ENCODE results near the gene SAXO2. TPM values are rescaled to one million over a fixed set of nuclear protein-coding genes. Genes with fewer than 3 reads are reported as not detected.
"Not testable (repeated sequence)": the region's sequence is repeated elsewhere in the genome, so short reads cannot be mapped to it uniquely, and the experiment has no call there.

SAXO2 gene, protein sequence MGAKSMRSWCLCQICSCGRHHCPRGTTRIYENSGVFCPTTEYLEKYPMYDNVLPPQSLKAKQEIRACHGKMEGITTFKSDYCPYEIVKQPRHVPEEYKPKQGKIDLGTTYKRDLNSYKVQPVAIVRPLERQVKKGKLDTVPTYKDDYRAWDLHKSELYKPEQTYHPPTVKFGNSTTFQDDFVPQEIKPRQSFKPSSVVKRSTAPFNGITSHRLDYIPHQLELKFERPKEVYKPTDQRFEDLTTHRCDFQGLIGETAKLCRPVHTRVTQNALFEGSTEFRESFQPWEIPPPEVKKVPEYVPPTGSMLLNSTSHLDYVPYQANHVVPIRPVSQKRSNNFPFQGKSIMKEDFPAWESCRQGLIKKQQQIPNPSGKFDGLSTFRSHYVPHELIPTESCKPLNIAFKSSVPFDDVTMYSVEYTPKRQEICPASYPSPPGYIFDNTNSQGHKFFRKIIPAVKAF
- 1.1 and 2.5 TPM in 2 replicates for total RNA-seq (2014; rRNA removed; shearing (Covaris generic))

GRCh38 chr15:82262422-82263026 is at the start of gene SAXO2, which contains the start of gene EFL1:
Gene SAXO2, plus strand, starts transcription at chr15:82262818. Its CDS starts 62 bp downstream, at chr15:82262880.
Gene EFL1, minus strand, starts transcription at chr15:82262734. Its CDS starts 956 bp downstream, at chr15:82261778.
- DNase-seq (ENCODE audit: low spot score), result peak; percentile 63

GRCh38 chr15:82216092-82216491 is 46.5 kb upstream of the SAXO2 start:
- DNase-seq (ENCODE audit: low spot score), result not testable (repeated sequence)

DNA sequence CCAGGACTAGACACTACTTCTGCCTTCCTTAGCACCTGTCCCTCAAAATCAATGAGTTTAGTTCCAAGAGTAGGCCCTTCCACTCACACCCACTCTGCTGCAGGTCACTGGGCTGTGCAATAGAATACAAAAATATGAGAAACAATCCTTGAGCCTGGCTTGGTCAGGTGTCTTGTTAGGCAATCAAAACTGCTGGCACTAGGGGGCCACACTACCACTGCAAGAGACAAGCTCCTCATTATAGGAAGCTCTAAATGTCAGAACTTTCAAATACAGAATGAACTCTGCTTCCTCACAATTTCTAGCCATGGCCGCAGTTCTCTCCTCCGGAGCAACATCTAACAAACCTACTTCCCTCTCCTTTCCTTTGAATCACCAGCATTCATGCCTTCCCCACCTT is 41.1 kb upstream of the SAXO2 start:
- DNase-seq (ENCODE audit: low spot score), result peak; percentile 1

DNA sequence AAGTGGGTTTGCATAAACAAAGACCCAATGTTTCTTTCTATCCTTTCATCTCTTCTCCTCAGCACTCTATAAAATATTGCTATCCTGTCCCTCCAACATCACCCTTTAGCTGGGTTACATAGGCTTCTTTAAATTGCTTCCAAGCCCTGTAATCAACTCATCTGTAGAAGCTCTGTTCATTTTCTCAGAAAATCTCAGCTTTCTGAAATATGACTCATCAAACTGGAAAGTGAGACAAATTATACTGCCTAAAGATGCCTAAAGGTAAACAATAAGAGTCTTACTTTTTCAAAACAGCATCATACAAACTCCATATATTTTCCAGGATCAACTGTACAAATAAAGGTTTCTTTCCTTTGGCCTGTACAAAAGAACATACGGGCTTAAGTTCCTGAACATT is 33.9 kb upstream of the SAXO2 start:
- no peak for DNase-seq (ENCODE audit: low spot score)

DNA sequence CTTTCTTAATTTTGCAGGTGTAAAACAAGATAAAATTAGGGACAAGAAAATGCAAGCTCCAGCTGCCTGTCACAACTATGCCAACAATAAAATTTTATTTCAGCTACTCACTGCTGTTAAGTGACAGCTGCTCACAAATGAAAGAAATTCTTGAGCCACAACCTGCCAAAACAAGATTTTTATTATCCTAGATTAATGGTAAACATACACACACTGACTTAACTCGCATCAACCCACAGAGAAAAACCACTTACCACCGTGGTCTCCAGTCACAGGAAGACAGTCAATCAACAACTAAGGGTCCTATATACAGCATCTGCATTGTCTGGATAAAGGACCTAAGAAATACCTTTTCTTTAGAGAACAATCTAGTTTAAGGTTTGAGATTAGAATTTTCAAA is 31.4 kb upstream of the SAXO2 start:
- DNase-seq (ENCODE audit: low spot score), result no peak

GRCh38 chr15:82231842-82232241 is 30.8 kb upstream of the SAXO2 start:
- DNase-seq (ENCODE audit: low spot score), result no peak

DNA sequence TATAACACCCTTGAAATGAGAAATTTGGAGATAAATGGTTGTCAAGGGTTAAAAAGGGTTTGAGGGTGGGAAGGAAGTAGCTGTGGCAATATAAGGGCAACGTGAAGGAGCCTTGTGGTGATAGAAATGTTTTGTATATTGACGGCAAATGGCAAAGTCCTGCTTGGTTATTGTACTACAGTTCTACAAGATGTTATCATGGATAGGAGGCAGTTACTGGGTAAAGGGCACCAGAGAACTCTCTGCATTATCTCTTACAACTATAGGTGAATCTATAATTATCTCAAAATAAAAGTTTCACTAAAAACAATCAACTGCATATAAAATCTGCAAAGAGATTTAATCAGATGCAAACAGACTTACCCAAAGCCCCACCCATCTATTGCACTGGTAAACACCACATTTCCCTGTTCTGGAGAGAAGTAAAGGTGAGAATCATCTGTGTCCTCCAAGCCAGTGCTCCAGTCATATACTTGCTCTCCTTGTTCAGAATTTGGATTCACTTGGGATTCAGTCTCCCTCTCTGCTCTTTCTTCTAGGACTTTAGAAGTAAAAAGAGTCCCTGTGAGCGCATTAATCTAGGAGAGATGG is 24.6 kb upstream of the SAXO2 start:
- DNase-seq (ENCODE audit: low spot score), result not testable (repeated sequence)

GRCh38 chr15:82239685-82240391 is 22.8 kb upstream of the SAXO2 start:
- DNase-seq (ENCODE audit: low spot score), result no peak

DNA sequence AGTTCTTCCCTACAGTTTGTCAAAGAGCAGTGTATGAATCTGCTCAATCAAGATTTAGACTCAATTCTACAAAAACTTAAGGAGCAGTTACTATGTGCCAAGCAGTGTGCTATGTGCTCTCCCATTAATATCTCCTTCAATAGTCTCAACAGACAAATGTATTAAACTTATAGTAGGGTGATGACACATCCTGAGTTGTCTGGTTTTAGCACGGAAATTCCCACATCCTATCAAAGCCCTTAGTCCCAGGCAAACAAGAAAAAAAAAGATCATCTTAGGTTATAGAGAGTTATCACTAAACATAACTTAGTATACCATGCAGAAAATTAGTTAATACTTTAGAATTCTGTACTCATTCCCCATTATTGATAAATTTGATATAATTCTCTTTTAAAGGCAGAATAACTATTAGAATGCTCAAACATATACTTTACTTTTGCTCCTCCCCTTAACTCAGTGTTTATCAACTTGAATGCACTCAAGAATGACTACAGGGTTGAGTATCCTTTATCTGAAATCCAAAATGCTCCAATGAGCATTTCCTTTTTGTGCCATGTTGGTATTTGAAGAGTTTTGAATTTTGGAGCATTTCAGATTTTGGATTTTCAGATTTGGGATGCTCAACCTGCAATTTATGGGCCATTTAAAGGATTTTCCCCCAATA is 20.6 kb upstream of the SAXO2 start:
- DNase-seq (ENCODE audit: low spot score), result peak; percentile 14

DNA sequence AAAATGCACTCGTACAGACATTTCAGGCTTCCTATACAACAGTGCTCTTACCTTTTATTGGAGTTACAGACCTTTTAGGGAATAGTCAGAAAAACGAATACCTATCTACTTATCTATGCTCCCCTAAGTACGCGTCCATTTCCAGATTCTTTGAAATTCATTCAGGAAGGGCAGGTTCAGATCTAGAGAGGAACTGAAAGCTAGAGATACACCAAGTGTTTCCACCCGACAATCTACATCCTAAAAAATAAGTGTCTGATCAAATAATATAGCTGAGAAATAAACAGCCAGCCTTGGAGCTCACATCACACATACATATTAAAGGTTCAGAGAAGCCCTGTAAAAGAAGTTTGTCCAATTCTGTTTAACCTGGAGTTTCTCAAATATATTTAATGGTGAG is 19.0 kb upstream of the SAXO2 start:
- DNase-seq (ENCODE audit: low spot score), result not testable (repeated sequence)

DNA sequence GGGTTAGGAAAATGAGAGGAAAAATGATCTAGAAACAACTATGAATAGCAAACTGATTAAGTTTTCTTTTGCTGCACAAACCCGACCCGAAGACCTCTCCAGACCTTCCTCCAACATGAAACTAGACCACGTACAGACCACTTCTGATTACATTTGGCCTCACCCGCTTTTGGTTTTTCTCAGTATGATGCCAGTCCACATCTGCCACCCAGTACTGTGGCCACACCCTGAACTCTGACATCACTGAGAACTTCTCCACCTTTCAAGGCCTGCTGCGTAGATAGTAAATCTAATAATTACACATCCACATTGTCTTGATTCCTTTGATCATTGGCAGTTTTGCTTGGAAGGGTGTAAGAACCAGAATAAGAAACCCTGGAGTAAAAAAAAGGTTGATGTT is 16.7 kb upstream of the SAXO2 start:
- DNase-seq (ENCODE audit: low spot score), result not testable (repeated sequence)

- not testable (repeated sequence) for DNase-seq (ENCODE audit: low spot score)
These were observed 14.4 kb upstream of the SAXO2 start for GRCh38 chr15:82248261-82248660.

DNA sequence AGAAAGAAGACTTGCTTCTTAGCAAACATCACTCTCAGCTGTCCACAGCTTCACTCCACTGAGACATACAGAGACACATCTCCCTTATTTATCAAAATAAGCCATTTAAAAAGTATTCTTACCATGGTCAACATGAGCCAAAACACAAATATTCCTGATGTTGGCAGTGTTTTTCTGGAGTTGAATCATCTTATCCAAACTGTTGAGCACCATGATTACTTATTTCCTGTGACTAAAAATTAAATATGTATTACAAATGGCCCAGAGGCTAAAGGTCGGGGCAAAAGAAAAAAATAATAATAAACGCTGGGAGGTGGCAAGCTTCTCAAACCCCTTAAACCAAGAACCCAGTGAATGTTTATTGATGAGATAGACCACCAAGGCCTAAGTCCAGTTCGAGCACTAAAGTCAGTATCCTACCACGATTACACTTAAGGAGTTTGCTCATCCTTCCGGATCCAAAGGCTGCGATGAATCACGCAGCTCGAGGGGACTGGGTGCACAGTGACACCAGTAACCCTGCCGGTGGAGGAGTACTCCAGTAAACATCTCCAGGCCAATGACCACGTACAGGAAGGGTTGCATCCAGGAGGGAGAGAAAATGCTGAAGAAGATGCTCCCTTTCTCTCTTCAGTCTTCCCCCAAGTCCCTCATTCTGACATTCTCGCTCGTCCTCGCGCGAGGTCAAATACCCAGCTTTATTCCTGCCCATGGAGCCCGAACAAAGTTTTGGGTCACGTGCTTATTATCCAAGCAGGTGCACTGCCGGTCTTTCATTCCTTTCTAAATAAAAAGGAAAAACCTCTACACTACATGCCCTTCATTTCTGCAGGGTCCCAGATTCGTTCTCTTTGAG is 824 bp upstream of the SAXO2 start:
- DNase-seq (ENCODE audit: low spot score), result peak; percentile 55

DNA sequence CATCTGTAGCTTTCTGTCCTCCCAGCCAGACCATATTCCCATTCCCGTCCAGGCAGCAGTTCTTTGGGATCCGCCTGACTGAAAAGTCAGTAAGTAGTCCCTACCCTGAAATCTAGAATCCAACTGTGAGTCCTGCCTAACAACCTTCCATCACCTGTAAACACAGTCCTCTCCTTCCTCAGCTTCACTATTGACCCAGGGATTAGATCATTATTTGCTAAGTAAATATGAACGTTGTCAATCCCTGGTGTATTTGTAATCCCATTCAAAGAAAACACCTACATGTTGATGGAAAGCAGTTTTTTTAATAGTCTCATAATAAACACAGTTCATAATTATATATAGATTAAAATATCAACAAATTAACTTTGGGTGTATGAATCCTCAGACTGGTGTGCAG is 732 bp downstream of the SAXO2 start:
- DNase-seq (ENCODE audit: low spot score), result no peak

DNA sequence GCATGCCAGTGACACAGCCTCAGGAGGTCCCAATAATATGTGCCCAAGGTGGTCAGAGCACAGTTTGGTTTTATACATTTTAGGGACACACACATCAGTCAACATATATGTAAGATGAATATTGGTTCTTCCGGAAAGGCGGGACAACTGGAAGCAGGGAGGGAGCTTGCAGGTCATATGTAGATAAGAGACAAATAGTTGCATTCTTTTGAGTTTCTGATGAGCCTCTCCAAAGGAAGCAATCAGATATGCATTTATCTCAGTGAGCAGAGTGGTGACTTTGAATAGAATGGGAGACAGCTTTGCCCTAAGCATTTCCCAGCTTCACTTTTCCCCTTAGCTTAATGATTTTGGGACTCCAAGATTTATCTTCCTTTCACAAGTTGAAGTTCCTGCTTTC is 4.5 kb downstream of the SAXO2 start:
- not testable (repeated sequence) for DNase-seq (ENCODE audit: low spot score)

- not testable (repeated sequence) for DNase-seq (ENCODE audit: low spot score)
These were observed 5.8 kb downstream of the SAXO2 start for GRCh38 chr15:82268454-82268853.

DNA sequence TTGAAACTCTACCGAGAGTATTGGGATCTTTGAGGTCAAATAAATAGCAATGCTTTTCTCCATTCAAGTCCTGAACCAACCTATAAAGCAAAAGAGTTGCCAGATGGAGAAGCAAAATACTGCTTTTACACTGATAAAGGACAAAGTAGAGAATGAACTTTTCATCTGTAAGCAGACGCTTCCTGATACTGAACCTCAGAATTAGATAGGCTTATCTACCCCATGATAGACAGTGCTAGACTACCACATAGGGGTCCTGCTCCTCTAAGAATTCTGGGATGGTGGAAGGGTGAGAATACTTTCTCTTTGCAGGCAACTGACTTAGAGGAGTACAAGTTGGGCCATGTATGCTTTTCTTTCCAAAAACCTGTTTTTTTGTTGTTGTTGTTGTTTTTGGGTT is 9.5 kb downstream of the SAXO2 start:
- no peak for DNase-seq (ENCODE audit: low spot score)

- DNase-seq (ENCODE audit: low spot score), result no peak
These were observed 12.8 kb downstream of the SAXO2 start for GRCh38 chr15:82275410-82275809.

- not testable (repeated sequence) for DNase-seq (ENCODE audit: low spot score)
These were observed 18.7 kb downstream of the SAXO2 start for GRCh38 chr15:82281276-82281675.

DNA sequence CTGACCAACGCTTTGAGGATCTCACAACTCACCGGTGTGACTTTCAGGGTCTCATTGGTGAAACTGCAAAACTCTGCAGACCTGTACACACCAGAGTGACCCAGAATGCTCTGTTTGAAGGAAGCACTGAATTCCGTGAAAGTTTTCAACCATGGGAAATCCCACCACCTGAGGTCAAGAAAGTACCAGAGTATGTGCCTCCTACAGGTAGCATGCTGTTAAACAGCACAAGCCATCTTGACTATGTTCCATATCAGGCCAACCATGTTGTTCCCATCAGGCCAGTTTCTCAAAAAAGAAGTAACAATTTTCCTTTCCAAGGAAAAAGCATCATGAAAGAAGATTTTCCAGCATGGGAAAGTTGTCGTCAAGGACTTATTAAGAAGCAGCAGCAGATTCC is 19.8 kb downstream of the SAXO2 start:
- not testable (repeated sequence) for DNase-seq (ENCODE audit: low spot score)
